GM19395 (cell line): ENCODE results near the gene PLXNA2.

Experiments used
- ATAC-seq: cut with Tn5 transposase; IDR thresholded peaks from one replicate; pipeline ENCODE4 v1.9.1; 2021; ENCODE audit warnings: mild to moderate bottlenecking, moderate library complexity; ENCODE audit not compliant: unreplicated experiment

The PLXNA2 gene

DNA sequence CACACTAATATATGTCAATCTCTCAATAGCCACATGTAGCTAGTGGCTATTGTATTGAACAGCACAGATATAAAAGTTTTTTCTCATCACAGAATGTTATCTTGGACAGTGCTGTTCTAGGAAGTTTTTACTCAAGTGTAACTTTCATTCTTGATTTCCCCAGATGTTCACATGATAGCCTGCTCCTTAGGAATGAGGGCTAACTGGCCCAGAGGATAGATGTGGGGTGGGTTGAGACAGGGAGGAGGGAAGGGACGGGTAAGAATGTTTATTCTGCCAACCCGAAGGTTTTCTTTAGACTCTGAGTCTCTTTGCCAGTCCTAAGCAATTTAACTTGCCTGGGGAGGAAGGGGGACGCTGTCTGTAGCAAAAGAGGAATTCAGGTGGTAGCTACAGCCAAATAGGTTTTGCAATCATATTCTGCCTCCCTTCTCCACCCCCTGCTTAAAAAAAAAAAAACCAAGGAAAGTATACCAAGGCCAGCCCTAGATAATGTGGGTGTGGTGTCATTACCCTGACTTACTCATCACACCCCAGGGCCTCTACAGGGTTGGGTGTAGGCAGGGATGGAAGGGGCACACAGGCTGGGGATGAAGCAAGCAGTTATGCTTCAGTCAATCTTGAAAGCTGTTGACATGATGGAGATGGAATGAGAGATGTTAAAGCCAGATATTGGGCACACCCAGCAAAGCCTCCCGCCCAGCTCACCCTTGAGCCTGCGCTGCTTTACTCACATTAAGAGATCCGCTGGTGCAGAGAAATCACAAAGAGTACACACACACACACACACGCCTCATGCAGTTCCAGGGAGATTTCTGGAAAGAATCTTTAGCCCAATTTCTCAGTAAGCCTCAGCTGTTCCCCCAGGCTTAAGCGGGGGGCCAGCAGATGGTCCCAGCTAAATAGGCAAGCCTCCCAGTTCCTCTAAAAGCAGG, 59.9 kb downstream of the PLXNA2 start:
- no peak for ATAC-seq

DNA sequence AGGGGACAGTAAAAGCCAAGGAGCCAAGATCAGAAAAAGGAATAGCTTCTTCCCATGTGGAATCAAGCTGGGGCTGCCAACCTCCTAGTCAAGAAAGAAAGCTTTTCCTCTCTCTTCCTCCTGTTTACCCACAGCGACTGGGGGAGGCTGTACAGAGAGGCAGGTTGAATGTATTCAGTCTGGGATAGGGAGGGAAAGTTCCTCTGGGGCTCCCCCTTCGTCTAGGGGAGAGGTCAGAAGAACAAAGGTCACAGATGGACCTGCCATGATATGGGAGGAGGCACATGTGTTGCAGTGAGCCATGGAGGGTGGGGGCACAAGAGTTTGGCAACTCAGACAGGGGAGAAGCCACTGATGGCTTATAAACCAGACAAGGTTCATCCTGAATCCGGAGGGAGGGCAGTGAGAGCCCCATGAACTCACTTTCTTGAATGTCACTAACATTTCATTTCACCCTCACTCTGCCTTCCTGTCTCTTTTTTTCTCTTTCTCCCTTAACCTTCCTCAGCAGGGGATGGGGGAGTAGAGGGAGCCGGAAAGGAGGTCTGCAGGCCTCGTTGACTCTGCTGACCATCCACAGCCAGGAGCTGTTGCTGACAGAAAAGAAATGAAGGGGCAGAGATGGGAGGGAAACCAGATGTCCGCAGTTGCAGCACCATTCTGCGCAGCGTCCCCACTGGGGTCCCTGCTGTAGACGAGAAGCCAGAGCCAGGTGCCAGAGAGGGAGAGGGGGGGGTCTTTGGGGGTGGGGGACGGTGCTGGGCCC, 61.1 kb downstream of the PLXNA2 start:
- no peak for ATAC-seq

DNA sequence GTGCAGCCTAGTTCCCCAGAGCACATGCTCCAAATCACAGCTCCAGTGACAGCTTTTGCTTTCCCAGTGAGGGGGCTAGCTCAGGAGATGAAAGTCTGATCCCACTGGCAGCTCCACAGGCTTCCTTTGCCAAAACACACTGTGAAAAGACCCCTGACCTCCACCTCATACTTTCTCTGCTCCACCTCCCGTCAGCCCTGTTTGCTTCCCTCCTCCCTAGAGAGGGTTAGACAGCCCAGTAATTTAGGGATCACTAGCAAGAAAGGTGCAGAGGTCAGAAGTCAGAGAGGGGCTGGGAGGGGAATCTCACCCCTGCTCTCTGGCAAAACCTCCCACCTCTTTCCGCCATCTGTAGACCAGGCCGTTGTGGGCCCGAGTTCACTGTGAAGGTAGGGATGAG, 62.8 kb downstream of the PLXNA2 start:
- no peak for ATAC-seq

DNA sequence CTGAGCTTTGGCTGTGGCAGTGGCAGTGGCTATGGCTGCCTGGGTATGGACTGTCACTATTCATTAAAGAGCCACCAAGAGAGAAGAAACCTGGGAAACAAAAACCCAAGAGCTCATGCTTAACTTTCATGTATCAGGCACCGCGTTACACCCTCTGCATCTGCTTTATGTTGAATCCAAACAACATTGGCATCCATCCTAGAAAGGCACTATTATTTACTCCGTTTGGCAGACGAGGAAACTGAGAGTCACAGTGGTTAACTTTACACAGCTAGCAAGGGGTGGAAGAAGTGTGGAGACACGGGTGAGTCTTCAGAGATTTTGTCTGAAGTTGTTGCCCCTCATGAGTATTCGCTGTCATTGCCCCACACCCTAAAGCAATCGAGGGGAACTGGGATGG, 63.8 kb downstream of the PLXNA2 start:
- no peak for ATAC-seq

DNA sequence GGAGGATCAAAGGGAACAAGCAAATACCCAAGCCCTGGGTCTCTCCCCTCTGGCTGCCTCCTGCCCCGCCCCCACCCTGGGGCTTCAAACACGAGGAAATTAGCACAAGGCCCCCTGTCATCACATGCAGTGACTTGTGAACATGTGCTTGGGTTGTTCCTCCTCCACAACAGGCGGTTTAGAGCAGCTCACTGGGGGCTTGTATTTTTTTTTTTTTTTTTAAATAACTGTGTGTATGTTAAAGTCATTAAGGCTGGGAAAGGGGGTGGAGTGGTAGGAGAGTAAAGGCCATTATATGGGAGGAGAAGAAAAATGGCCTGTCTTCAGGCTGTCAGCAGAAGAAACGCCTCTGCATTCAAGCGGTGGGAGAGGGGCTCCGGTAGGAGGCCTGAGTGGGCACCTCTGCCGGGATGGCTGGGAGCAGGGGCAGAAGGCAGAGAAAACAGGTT, 64.2 kb downstream of the PLXNA2 start:
- no peak for ATAC-seq

DNA sequence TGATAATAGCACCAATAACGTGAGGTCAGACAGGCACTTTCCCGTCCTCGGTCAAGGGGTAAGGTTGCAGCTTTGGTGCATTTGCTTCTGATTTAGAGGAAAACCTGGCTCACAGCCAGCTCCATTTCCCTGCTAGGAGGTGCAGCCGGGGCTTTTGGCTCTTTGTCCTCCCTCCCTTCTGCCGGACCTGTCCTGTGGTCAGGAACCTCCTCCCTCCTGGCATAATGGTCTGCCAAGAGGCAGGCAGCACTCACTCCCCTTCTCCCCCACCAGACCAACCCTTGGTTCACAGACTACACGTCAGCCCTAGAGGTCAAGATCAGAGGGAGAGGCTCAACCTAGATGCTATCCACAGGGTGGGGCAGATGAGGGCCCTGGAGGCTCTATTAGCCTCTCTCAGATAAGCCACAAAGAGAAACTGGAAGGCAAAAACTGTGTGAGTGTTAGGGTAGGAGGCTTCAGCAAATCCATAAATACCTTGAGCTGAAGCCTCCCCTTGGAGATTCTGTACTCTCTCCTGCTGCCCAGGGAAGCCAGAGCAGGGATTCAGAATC, 64.8 kb downstream of the PLXNA2 start:
- ATAC-seq: no peak

DNA sequence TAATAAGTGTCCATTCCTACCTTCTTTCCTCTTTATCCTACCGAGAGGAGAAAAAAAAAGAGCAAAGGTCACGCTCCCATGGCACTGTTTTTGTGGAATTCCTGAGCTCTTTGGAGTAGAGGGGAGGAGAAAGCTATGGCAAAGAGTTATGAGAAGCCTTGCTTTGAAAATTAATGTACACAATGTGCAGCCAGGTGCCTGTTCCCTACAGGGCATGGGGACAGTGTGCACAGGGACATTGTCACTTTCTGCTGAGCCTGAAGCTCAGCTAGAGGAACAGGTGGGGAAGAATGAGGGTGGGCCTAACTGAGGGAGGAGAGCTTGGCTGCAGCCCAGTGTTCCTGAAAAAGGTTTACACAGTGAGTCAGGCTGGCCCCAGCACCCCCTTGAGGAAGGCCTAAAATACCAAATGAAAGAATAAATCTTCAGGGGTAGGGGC, 66.1 kb downstream of the PLXNA2 start:
- no peak for ATAC-seq

DNA sequence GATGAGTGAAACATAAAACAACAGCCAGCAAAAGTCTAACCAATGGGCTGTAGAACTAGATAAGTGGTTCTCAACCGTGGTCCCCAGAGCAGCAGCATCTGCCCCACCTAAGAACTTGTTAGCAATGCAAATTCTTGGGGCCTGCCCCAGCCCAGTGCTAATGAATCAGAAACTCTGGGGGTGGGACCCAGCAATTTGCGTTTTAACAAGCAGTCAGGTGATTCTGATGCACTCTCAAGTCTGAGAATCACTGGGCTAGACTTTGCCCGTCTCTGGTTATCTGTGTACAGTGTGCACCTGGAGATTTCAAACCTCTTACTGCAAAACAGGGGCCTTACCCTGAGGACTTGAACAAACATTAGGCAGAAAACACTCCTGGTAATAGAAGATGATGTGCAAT, 66.5 kb downstream of the PLXNA2 start:
- peak; percentile 75 for ATAC-seq

DNA sequence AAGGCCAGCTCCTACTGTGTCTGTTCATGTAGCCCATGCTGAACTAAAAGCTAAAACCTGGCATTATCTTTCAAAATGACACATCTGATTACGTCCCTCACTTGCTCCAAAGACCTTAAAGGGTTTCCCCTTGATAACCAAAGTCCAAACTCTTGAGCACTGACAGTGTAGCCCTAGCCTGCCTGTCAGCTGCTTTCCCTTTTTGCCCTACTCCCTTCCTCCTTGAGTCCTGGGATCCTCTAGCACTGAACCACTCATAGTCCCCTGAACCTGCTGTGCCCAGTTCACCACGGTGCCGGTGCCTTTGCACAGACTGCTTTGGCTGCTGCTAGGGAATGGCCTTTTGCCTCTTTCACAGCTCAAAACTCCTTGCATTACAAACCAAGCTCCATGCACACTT, 67.5 kb downstream of the PLXNA2 start:
- ATAC-seq: no peak

DNA sequence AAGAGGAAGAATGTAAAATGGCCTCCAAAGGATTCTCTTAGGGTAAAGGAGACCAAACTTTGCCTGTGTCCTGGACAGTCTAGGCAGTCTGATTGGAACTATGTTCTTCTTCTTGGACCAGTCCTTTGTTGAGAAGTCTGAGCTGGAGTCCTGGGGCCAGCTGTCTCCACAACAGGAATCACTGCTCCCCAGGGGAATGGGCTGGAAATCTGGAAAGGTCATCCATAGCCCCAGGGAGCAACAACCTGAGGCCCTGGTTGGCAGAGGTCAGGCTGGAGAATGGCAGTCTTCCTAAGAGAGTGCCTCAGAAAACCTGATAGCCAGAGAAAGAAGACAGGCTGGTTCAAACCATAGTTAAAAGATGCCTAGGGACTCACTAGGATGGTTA, 68.7 kb downstream of the PLXNA2 start:
- no peak for ATAC-seq

DNA sequence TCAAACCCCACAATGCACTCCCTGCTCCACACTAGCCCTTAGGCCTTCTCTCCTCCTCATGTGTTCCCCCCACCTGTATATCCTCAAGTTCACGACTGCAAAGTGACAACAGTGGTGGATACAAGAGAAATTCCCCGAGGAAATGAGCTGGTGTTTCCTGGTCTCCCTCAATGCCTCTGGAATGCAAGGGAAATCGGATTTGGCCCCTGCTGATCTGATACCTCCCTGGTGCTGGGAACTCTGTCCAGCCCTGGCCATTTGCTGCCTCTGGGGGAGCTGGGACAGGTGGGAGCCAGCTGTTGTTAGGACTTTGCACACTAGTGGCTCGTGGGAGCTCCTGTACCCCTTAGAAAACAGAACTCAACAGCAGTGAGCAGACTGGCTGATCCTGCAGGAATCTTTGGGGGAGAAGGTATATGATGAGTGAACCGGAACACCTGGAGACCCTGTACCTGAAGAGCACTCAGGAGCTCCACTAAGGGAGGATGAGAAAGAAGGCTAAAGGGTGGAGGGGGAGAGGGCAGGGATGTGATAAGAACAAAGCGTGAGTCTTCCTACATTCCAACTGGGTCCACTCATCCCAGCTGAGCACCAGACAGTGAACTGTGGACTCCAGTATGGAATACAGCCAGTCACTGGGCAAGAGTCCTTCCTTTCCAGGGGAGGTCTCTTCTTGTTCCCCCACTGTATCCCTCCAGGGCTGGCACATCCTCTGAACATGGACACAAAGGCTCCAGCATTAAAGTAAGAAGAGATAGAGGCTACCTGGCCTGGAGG, 69.3 kb downstream of the PLXNA2 start:
- no peak for ATAC-seq

DNA sequence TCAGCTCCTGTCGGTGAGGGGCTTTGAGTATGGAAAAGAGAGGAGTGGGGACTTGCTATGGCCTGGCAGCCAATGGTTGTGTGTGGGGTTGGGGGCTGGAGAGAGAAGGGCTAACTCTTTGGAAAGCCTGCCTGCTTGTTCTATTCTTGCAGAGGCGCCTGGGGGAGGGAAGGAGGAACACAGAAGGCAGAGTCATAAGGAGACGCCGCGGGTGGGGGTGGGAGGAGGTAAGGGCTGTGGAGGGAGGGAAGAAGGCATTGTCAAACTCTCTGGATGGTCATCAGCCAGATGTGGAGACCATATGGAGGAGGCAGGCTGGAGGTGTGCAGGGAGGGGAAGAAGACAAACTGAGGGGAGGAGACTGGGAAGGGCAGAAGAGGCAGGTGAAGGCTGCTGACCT, 70.0 kb downstream of the PLXNA2 start:
- no peak for ATAC-seq

DNA sequence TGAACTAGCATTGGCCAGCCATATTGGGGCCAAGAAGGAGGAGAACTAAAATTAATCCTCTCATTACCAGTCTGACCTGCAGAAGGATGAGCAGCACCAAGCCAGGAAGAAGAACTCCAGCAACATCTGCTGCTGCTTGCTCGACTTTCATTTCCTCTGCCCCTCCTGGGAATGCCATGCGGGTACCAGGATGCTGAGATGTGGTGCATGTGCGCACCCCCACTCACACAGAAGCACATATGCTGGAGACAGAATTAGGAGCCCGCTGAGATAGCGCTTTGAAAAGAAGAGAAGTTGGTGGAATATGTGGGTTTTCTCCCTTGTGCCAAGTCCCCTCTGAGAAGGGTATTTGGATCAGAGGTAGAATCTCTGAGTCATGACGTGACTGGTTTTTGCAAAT, 70.4 kb downstream of the PLXNA2 start:
- no peak for ATAC-seq

DNA sequence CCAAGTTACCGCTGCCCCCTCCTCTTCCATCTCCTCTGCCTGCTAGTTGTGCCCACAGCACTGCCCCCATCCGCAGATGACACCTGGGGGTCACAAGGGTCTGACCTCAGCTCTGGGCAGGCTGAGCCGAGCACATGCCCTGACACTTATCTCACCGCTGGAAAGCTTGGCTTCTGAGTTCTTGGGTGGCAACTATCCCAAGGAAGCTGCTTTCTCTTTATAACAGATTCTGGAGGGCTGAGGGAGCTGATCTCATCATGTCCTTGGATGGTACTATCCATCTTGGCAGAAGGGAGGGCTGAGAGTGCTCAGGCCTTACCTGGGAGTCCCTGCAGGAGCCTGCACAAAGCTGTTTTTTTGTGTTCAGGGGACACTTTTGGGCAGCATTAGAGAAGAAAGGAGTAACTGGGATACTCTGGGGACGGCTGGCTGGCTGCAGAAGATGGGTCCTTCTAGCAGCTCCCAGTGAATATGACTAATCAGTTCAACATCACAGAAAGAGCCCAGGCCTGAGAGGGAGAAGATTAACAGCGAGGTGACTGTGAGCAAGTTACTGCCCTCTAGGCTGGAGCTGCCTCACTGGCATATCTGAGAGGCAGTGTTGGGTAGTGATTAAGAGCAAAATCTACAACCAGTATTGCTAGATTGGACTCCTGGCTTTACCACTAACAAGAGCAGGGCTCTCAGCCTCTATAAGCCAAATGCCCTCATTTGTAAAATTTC, 71.6 kb downstream of the PLXNA2 start:
- no peak for ATAC-seq

DNA sequence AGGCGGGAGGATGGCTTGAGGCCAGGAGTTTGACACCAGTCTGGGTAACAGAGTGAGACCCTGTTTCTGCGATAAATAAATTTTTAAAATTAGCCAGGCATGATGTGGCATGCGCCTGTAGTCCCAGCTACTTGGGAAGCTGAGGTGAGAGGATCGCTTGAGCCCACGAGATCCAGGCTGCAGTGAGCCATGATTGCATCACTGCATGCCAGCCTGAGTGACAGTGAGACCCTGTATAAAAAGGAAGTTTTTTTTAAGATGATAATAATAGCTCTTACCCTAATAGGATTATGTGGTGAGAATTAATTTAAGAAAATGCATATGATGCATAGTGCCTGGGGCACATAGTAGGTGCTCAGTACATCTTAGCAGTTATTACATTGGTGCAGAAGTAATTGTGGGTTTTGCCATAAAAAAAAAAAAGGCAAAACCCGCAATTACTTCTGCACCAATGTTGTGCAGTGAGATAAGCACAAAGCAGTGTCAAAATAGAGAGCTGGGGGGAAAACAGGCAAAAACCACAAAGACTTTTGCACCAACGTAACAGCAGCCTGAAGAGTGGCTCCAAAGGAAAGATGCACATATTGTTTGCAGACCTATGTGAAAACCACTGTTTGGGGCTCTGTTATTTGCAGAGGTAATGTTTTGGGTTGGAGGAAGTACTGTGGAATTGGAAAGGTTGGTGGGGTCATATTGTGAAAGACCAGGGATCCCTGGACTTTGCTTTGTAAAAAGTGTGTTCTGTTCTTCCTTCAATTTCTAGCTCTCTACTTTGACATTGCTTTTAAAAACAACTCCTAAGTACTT, 72.4 kb downstream of the PLXNA2 start:
- ATAC-seq: no peak

DNA sequence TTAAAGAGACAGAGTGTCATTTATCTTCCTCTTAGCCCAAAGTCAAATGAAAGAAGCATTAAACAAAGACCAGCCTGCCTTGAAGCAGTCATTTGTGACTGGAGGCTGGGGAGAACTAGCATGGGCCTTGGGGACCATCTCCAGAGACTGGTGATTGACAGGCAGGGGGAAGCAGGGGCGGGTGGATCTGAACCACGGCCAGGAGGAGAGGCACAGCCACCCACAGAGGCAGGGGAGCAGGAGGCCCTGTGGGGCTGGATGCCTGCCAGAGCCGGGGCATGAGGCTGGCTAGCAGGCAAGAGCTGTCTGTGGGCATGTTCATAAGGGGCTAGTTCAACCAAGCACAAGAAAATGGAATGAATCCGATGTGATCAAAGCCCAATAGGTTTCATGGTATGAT, 73.9 kb downstream of the PLXNA2 start:
- no peak for ATAC-seq

DNA sequence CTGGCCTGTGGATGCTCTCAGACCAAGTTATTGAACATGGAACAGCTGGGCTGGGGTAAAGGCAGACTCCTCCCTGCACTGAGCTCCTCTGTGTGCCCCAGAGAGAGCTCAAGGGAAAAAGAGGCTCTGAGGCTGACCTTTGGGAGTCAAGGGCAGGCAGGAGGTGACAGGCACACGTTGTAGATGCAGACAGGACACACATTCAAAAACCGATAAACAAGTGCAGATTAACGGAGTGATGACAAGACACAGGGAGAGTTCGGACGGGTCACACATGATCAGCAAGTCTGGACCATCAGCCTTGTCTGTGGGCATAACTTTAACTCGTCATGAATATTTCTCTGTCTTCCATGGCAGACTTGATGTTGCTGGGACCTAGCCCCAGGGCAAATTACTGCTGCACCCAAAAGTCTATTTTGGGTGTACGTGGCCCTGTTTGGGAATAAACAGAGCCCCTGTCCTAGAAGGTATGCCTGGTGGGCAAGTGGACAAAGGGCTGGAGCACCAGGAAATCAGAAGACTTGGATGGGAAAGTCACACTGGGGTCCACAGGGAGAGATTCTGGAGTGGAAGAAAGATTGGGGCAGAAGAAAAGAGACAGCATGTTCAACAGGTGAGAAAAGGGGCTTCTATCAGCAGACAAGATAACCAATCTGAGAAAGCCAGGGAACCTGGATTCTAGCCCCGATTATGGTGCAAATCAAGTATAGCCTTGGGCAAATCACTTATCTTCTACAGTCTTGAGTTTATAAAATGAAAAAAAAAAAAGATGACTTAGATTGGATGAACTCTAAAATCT, 74.9 kb downstream of the PLXNA2 start:
- ATAC-seq: no peak

DNA sequence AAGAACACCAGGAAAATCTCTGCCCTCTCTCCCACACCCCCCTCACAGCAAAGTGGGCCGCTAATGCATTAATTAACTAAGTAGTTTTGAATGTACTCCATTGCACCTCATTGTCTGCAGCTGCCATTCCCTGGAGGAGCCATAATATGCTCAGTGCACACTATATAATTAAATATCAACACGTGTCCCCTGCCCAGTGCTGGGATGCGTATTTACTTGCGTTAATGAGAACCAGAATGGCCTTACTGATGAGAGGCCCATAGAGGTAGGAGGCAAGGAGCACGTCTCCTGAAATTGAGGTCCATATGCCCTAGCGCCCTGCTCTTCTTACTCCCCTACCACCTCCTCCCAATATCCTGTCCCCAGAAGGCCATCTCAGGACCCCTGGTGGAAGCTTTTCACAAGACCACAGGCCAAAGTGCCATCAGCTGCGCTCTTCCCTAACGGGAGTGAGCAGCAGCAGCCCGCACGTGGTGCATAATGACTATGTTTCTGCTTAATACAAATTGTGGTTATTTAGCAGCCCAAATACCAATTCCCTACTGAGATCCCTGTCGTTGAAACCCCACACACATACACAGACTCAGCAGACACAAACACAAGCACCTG, 76.8 kb downstream of the PLXNA2 start:
- ATAC-seq: no peak
